Measurements from ENCODE around the gene ARHGAP1. TPM values are rescaled to one million over a fixed set of nuclear protein-coding genes. Genes with fewer than 3 reads are reported as not detected.

Gene ARHGAP1
- total and polyA plus RNA-seq, 9 of the 15 experiments (the other 6 are each of a cell fraction or from before 2014, with no cell fraction given) = 3.6 to 30.4 (median 8.2) TPM

- Histone ChIP-seq H3K9me3 (replicated peaks; ENCODE audit: control insufficient read depth, insufficient read depth, low read depth, low read length) (no peaks in the 10 kb centered on the region), H3K9me1 (ENCODE audit: control insufficient read depth, insufficient read depth, low read length) (peaks cover 5% of the 10 kb centered on the region), H3K4me1 (replicated peaks in 1 of 2; ENCODE audit: control insufficient read depth in 2 of 2, insufficient read depth in 2 of 2, low read length in 2 of 2) (peaks cover 0 to 4% of the 10 kb centered on the region in 2 experiments; a peak in 1 of 5 replicates), H3K27me3 (ENCODE audit: control insufficient read depth in 2 of 2, insufficient read depth in 2 of 2, low read length in 2 of 2) (no peaks in the 10 kb centered on the region), H3K4me2 (ENCODE audit: insufficient read depth, low read length) (no peak overlapping the region), H3K79me2 (ENCODE audit: control insufficient read depth, insufficient read depth, low read length) (no peaks in the 10 kb centered on the region), H2AFZ (ENCODE audit: low read depth, low read length) (no peak overlapping the region), H4K20me1 (replicated peaks; ENCODE audit: control insufficient read depth, insufficient read depth, low read length) (no peaks in the 10 kb centered on the region), H3K9ac (ENCODE audit: insufficient read depth in 1 of 2, low read depth in 2 of 2, low read length in 2 of 2) (0 out of 4 replicates have a peak overlapping the region, but pooled peaks of 1 of the 2 experiments have one; percentile 14), H3K36me3 (ENCODE audit: control insufficient read depth, insufficient read depth, low read length) (peaks cover 55% of the 10 kb centered on the region; the same call in 2 of the 3 replicates), H3K4me3 (no peak overlapping the region), H3K27ac (ENCODE audit: extremely low read depth, low read depth, low read length) (no peak overlapping the region)
- ChIA-PET CTCF (ENCODE audit: low intra/inter-chr PET ratio) (no interaction called here), POLR2A (interaction anchor here (1.6 kb wide), 1 partner anchor 10 kb away, joined by 5 read pairs; no protein-coding TSS in a partner anchor)
- 81% methylated on average over 7 of the region's 8 CpGs for WGBS (ENCODE audit: insufficient coverage, low coverage, missing lambda C conversion rate)
- DNase-seq (ENCODE audit: extremely low read depth in 1 of 4, low spot score in 3 of 4) = no peak
- ATAC-seq = no peak
- FAIRE-seq = no peak
- intact Hi-C loops (cut with micrococcal nuclease) (no loop called here), in situ Hi-C loops (cut with MboI) (no loop called here)
- no TSS peak for BruUV-seq (replicated peaks)
- TF ChIP-seq POLR2G (IDR thresholded peaks at IDR 0.05; ENCODE audit: low read depth, low read length) (0 out of 2 replicates have a peak, but pooled peaks have one; percentile 33), MAFF (IDR thresholded peaks at IDR 0.05; ENCODE audit: low read length) (no peak)
Measured at GRCh38 chr11:46677169-46677568, 23.2 kb downstream of the ARHGAP1 start.

DNA sequence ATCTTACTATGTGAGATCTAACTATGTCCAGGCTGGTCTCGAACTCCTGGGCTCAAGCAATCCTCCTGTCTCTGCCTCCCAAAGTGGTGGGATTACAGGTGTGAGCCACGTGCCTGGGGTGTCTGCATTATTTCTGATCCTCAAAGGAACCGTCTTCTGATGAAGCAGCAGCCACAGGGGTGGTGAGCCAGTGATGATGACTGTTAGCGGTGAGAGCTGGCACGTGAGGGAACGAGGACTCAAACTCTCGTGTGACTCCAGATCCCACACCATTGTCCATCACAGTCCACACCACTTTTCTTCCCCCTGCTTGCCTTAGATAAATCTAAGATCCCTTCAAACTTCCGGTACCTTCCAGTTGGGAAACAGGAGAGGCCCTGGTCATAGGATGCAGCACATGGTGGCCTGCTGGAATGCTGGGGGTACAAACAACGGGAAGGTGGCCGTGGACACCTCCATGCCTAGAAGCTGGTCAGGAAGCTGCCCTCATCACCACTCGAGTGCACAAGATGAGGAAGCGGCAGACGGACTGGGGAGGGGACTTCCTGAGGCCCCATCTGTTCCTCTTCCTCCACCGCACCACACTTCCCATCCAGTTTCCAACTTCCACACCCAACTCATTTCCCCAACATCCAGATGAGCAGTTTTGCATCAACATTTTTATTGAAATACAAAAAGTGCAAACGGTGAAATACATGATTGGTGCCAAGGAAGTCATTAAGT, 23.8 kb downstream of the ARHGAP1 start:
- Histone ChIP-seq H2AFZ (ENCODE audit: low read depth, low read length) (no peak overlapping the region), H3K9me3 (replicated peaks; ENCODE audit: control insufficient read depth, insufficient read depth, low read depth, low read length) (no peaks in the 10 kb centered on the region), H3K9me1 (ENCODE audit: control insufficient read depth, insufficient read depth, low read length) (peaks cover 5% of the 10 kb centered on the region), H3K79me2 (ENCODE audit: control insufficient read depth, insufficient read depth, low read length) (no peaks in the 10 kb centered on the region), H3K4me3 (no peak overlapping the region), H3K4me2 (ENCODE audit: insufficient read depth, low read length) (no peak overlapping the region), H4K20me1 (replicated peaks; ENCODE audit: control insufficient read depth, insufficient read depth, low read length) (no peaks in the 10 kb centered on the region), H3K4me1 (replicated peaks in 1 of 2; ENCODE audit: control insufficient read depth in 2 of 2, insufficient read depth in 2 of 2, low read length in 2 of 2) (peaks cover 0 to 4% of the 10 kb centered on the region in 2 experiments; a peak in 1 of 5 replicates), H3K36me3 (ENCODE audit: control insufficient read depth, insufficient read depth, low read length) (peaks cover 55% of the 10 kb centered on the region; the same call in 2 of the 3 replicates), H3K27me3 (ENCODE audit: control insufficient read depth in 2 of 2, insufficient read depth in 2 of 2, low read length in 2 of 2) (no peaks in the 10 kb centered on the region), H3K9ac (ENCODE audit: insufficient read depth in 1 of 2, low read depth in 2 of 2, low read length in 2 of 2) (peak overlapping the region in 1 of 2 experiments; percentile 11; a peak in 1 of 4 replicates), H3K27ac (ENCODE audit: extremely low read depth, low read depth, low read length) (no peak overlapping the region)
- no peak for FAIRE-seq
- BruUV-seq (replicated peaks) = no TSS peak
- CTCF ChIA-PET (ENCODE audit: low intra/inter-chr PET ratio) = no interaction called here
- WGBS (ENCODE audit: insufficient coverage, low coverage, missing lambda C conversion rate) = 68% methylated on average over 15 of the region's 15 CpGs
- no peak for DNase-seq (ENCODE audit: extremely low read depth in 1 of 4, low spot score in 3 of 4)
- in situ Hi-C loops (cut with MboI) (no loop called here), intact Hi-C loops (cut with micrococcal nuclease) (no loop called here)
- POLR2A ChIA-PET = interaction anchor here (1.2 to 2.0 kb wide), 3 partner anchors 10 to 58 kb away, joined by 4 to 5 read pairs (median 4); no protein-coding TSS in a partner anchor
- ATAC-seq = no peak
- no peak for TF ChIP-seq BACH1 (tag; IDR thresholded peaks at IDR 0.05)
- no peak for TF ChIP-seq JUNB (CRISPR knock-in tag; conservative IDR thresholded peaks at IDR 0.05)
- no peak for TF ChIP-seq GTF2A2 (tag; IDR thresholded peaks at IDR 0.05)
- no peak for TF ChIP-seq HNRNPK (IDR thresholded peaks at IDR 0.05; ENCODE audit: low read depth, low read length, poor library complexity, severe bottlenecking)
- no peak; the same call in 1 of the 2 replicates for TF ChIP-seq USF1 (CRISPR knock-in tag; IDR thresholded peaks at IDR 0.05)
- TF ChIP-seq, protein P1, sequence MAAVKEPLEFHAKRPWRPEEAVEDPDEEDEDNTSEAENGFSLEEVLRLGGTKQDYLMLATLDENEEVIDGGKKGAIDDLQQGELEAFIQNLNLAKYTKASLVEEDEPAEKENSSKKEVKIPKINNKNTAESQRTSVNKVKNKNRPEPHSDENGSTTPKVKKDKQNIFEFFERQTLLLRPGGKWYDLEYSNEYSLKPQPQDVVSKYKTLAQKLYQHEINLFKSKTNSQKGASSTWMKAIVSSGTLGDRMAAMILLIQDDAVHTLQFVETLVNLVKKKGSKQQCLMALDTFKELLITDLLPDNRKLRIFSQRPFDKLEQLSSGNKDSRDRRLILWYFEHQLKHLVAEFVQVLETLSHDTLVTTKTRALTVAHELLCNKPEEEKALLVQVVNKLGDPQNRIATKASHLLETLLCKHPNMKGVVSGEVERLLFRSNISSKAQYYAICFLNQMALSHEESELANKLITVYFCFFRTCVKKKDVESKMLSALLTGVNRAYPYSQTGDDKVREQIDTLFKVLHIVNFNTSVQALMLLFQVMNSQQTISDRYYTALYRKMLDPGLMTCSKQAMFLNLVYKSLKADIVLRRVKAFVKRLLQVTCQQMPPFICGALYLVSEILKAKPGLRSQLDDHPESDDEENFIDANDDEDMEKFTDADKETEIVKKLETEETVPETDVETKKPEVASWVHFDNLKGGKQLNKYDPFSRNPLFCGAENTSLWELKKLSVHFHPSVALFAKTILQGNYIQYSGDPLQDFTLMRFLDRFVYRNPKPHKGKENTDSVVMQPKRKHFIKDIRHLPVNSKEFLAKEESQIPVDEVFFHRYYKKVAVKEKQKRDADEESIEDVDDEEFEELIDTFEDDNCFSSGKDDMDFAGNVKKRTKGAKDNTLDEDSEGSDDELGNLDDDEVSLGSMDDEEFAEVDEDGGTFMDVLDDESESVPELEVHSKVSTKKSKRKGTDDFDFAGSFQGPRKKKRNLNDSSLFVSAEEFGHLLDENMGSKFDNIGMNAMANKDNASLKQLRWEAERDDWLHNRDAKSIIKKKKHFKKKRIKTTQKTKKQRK (IDR thresholded peaks at IDR 0.05; ENCODE audit: borderline replicate concordance, low read depth, low read length) = no peak
- TF ChIP-seq THRAP3 (IDR thresholded peaks at IDR 0.05; ENCODE audit: borderline replicate concordance) = no peak
- TF ChIP-seq ZZZ3 (IDR thresholded peaks at IDR 0.05) = no peak
